Lung microvascular endothelial cell (primary cell): ENCODE results near the gene INSC. TPM values are rescaled to one million over a fixed set of nuclear protein-coding genes. Genes with fewer than 3 reads are reported as not detected.
A peak's percentile ranks its signal among the peaks of the same experiment; 100 is the strongest.

Source experiments
- DNase-seq, 2 donors: peaks; one replicate each; pipeline versions ENCODE4 v3.0.0 to v3.0.0-alpha.2; 2010; ENCODE audit warnings: low read depth in 2 of 2
- total RNA-seq: library from RNA; depleted of rRNA; stranded (reverse); fragments of >200 nt; gene quantifications from 2 replicates; pipeline ENCODE4 v1.2.1, GENCODE V29; 2014

Gene INSC
- total RNA-seq, 1 donor from 2014 or later: not detected

DNA sequence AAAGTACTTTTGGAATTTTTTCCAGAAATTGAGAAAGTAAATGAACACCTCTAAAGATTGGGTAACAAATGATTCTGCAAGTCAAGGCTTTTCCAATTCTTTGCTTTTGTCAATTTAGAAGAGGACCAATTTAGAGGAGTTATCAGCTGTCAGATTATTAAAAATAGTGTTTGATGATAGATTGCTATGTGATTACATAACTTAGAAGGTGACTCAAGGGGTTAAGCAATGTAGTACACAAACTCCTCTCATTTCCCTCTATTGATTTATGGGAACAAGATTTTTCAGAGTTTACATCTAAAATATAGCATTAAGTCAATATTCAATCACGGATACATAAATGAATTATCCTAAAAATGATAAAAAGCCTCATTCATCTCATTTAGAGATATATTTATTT lies 70.3 kb downstream of the INSC start:
- DNase-seq: no peak

DNA sequence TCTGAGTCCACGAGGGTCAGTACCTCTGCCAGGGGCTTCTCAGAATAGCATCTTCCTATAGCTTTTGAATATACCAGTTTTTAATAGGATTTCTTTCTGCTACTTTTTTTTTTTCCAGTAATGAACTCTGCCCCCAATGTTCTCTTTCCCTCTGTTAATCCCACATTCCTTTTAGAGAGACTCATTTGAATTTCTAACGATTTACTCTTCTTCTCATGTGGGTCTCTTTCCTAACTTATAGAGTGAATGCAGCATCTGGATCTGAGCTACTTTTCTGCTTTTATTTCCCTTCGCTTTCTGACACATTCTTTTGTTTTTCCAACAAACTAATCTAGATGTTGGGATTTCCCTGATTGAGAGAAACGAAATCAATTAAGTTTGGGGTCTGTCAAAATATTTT lies 71.4 kb downstream of the INSC start:
- DNase-seq: no peak

DNA sequence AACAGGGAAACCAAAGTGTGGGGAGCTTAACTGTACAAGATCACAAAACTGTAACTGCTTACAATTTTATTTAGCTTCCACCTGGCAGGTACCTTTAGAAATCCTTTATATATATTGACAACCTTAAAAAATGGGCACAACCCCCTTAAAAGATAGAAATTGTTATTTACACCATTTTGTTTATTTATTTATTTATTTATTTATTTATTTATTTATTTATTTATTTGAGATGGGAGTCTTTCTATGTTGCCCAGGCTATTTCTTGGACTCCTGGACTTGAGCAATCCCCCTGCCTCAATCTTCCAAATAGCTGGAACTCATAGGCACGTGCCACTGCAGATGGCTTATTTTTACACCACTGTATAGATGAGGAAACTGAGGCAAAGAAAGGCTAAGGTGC lies 74.5 kb downstream of the INSC start:
- DNase-seq: no peak

DNA sequence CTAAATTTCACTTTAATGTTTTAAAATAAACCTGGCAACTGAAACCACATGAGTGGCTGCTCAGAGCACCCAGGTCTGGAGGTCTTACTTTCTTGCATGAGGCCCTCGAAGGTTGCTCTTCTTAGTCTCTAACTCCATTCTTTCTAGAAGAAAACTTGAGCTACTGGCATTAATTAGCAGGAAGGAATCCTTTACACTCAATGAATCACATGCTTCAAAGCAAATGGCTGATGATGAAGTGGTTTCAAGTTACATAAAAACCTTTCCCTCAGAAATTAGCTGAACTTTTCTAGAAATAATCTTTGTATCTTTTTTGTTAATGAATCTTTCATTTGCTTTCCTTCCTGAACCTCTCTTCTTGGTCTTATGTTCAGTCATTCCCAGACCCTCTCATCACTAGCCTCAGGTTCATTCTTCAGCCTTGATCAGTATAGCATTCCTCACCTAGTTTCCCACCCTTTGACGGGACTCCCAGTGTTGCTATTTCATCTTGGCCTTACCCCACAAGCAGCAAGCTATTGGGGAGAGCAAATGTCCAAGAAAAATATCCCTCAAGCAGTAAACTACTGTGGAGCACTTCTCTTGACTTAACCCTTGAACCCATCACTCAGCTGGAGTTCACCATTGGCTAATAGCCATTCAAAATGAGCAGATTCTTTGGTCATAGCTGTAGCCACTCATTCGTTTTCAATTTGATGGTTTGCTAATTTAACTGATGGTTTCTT lies 75.1 kb downstream of the INSC start:
- no peak for DNase-seq

DNA sequence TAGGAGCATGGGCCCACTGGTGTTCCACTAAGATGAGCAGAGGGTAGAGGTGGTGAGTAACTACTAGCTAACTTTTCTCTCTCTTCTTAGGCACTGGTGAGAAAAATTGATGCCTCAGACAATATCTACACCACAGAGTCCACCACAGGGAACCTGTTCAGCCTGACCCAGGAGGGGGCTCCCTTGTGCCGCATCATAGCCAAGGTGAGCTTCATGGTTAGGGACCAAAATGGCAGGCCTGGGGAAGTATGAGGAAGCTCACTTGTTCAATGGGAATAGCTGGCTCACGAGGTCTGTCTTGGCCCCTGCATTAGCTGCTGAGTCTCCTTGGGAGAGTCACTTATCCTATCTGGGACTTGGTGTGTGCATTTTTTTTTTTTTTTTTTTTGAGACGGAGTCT lies 75.9 kb downstream of the INSC start:
- no peak for DNase-seq

DNA sequence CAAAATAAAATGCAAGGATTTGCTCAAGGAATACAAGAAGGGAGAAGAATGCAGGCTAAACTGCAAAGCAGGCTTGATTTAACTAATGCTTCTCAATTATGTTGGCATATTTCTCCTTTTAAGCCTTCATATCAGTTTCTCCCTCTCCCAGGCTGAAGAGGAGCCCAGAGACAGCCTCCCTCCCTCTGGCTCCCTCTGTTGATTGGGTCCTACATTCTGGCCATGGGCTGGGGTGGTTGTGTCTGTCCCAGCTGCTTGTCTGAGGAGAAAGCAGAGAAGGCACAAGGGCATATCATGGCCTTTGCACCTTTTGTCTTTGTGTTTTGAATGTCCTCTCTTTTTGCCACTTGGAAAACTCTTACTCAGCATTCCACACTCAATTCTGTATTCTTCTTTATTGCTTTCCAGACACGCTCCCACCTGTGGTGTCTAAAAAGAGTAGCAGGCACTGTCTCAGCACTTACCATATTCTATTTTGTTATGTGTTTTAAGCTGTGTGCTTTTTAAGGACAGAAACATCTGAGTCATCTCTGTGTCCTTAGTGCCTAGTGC lies 77.4 kb downstream of the INSC start:
- no peak for DNase-seq

DNA sequence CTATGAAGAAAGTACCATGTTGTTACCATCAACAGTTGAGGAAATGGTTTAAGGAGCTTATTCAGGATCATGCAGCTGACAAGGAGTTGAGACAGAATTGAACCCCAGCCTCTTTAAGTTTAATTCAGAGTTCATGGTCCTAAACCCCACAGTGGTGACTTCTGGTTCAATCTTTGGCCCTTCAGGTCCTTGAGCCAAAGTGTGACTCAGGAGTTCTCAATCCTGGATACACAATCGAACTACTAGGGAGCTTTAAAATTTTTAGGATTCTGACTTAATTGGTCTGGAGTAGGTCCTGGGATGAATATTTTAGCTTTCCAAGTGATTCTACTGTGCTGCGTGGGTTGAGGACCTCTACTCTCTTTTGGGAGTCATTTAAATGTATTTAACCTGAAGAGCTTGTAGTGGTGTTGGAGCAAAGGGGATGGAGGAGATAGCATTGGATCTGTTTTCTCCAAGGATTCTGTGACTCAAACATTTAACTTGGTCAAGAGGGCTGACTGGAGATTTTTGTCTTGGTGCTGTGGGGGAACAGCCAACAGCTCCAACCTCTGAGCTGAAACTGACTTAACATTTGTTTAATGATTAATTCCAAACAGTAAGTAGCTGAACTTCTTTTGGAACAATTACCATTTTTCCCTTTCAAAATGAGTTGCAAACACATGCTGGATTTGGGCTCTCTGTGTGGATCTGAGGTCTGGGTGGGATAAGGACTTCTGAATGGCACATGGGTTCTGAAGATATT lies 80.1 kb downstream of the INSC start:
- DNase-seq: no peak

DNA sequence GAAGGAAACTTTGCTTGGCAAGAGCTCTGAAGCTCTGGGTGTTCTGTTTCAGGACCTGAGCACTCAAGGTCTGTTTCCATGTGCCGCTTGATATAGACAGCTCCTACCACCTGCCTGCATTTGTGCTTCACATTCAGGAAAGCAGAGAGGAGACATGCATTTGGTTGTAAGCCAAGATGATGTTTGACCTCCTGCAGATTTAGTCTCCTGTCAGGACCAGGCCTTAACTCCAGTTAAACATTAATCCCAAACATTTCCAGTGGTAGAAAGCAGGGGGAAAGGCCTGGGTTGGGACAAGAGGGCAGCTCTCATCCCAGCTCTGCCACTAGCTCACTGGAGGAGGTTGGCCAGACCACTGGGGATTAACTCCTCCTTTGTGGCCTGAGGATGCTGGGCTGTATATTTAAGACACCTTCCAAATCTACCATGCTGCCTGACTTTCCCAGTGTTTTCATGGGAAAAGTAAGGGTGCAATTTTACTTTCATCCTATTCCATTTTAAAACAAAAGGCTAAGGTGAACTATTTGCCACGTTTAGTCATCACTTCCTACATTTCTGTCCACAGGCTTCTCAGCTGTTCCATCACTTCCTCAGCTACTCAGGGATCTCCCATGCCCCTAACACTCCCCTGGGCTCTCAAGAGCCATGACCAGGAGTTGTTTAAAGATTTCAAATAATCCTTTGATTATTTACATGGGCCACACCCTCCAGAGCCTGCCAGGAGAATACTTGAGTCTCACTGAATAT lies 80.9 kb downstream of the INSC start:
- DNase-seq: peak in 1 of 2 donors; percentile 80

DNA sequence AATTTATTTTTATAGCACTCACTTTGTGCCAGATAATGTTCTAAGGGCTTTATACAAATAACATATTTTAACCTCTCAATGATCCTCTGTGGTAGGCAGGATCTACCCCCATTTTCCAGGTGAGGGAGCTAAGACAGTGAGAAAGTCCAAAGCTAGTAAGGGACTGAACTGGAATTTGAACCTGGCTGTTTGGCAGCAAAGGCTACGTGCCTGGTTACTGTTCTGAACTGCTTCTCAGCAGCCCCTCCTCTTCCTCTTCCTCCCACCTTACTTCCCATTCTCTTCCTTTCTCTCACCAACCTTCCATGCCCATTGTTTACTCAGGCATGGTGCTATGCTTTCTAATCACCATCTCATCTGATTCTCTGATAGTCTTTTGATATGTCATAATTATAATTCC lies 82.0 kb downstream of the INSC start:
- no peak for DNase-seq

DNA sequence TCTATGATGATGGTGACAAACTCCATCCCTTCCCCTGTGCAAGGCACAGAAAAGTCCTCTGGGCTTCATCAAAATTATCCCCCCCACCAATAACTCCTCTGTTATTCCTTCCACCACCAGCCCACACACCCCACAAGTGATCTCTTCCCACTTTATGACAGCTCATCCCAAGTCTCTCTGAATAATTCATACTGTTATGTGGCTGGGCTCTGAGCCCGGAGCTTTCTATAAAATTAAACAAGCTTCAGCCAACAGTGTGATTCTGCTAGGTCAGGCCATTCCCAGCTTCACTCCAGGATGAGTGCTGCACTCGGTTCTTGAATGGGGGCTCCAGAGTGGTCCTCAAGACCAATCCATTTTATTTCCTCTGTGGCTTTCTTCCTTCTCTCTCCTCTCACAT lies 83.0 kb downstream of the INSC start:
- no peak for DNase-seq

DNA sequence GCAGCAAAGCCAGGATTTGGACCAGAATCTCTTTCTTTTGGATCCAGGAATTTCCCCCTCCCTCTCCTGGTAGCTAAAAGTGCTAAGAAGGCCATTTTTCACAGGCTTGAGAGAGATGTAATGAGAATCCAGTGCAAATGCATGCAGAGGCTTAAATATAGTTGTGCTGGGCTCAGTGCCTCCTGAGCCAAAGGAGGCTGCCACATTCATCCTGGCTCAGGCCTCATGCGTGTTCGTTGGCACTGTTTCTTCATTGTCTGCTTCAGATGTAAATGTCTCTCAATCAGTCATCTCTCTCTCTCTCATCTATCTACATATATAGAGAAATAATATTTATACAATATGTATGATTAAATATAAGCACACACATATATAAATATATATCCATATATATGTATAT lies 83.6 kb downstream of the INSC start:
- no peak for DNase-seq

DNA sequence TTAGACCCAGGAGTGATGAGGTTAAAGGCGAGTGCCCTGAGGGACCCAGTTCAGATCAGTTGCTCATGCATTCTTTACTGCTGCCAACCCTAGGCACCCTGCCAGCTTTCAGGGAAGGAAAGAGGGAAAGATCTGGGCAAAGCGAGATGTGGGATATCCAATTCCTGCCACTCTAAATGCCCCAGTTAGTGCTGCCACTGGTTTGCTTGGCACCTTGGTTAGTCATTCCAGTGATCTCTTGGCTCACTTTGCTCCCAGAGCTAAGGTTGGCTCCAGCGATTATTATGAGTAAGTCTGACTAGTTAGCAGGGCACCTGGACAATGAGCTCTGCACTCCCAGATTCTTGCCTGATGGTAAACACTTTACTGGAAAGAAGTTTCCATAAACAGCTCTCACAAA lies 85.0 kb downstream of the INSC start:
- DNase-seq: peak in 1 of 2 donors; percentile 57

DNA sequence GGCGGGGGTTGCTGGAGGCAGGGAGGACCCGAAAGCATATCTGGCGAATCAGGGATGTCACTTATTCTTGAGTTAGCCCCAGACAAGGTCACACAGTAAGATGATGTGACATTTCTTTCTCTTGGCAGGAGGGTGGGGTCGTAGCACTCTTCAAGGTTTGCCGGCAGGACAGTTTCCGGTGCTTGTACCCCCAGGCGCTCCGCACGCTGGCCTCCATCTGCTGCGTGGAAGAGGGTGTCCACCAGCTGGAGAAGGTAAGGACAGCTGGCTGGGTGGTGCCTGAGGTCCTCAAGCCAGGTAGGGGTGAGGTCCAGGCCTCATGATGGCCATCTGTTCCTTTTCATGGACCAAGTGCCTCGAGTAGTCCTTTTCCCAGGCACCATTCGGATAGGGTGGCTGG lies 86.0 kb downstream of the INSC start:
- no peak for DNase-seq

DNA sequence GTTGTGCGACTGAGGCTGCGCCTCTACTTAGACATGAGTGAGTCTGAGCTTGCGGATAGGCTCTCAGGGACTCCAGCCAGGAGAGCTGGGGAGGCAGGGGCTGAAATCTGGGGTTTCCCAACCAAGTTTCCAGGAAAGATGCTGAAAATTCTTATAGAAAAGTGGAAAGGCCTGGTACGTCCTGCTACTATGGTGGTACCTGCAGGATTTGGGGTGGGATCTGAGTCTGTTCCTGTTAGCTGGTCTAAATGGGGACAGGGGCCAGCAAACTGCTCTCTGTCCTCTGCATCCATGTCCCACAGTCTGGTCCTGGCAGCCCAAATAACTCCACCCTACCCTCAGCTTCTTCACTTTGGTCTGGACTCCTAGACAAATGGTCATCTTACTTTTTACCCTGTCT lies 86.9 kb downstream of the INSC start:
- DNase-seq: no peak

DNA sequence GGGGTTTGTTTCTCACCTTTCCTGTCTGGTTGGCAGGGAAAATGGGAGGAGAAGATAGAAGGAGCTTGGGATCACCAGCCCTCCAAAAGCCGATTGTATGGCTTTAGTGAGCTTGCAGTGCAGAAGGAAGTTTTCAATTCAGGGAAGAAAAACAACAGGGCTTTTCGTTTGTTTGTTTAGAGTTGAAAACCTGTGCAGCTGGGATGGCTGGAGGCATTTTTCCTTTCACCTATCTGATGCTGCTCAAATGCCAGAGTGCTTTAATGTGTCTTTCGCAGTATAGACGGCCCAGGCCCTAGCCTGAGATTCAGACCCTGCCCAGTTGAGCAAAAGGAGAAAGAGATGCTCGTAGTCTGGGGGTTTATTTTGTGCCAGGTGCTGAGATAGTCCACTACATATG lies 87.9 kb downstream of the INSC start:
- DNase-seq: no peak

DNA sequence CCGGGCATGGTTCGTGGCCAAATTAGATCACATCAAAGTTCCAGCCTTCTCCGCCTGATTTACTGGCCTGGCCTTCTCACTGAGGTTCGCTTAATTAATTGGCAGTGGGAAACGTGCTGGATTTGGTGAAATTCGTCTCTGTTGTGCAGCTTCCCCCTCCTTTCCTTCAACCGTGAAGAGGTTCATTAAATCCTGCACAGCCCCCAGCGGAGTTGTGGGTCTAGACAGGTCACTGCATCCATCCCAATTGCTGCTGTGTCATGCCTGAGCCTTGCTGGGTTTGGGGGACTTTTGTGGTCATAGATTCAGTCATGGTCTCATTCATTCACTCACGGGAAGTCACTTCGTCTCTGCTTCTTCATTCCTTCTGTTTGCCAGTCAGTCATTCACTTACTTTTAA lies 90.0 kb downstream of the INSC start:
- DNase-seq: no peak

DNA sequence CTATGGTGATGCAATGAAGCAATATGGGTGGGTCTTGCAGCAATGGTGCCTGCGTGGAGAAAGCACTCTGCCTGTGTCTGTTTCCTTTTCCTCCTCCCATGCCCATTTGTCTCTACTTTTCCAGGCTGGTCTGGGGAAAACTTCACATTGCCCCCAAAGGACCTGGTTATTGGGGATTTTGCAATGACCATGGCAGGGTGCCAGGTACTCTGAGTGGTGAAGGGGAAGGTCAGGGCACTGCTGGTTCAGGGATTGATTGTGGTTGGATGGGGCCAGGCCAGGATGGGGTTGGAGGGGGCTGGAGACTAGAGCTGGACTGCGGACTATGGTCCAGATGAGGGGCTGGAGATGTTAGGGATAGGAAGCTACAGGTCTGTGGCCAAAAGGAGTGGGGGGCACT lies 92.1 kb downstream of the INSC start:
- no peak for DNase-seq

DNA sequence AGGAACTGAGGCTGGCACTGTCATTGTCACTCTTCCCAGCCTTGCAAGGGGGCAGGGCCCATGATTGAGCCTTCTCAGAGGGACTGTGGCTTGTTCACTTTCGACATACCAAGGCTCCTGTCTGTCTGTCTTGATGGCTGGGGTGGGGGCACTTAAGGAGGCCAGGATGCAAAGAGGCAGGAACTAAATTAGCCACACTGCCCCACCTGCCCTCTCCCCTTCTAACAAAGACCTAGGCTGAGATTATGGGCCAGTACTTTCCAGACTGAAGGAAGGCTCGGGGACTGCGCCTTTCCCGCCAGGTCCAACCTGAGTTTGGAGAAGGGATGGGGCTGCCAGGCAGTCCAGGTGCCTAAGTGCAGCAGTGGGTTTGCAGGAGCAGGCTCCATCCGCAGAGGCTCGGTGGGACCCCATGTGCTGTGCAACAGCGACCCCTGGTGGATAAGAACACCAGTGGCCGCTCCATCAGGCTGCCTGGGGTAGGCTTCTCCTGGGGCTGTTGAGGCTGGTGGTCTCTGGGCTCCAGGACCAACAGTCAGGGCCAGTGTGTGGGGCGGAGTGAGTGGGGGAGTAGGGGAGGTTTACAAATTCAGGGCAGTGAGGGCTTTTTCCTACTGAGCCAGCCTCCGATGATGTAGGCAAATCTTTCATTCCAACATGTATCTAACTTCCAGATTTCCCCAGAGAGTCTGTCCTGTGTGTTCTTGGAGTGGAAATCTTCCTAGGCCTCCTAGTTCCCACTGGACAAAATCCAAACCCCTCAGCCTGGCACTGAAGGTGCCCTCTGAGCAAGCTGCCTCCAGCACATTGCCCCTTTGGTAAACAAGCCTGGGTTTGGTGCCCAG lies 93.9 kb downstream of the INSC start:
- DNase-seq: peak; percentile 71 to 73

DNA sequence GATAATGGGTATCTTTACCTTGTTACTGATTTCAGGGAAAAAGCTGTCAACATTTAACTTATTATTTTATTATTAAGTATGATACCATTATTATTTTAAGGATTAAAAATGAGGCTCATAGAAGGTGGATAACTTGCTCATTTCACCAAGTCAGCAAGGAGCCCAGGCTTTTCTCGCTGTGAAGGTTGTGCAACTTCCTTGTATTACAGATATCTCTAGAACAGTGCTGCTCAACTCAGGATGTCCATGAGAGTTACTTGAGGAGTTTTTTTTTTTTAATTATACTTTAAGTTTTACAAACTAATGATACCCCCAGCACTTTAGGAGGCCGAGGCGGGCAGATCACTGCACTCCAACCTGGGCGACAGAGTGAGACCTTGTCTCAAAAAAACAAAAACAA lies 98.2 kb downstream of the INSC start:
- no peak for DNase-seq

DNA sequence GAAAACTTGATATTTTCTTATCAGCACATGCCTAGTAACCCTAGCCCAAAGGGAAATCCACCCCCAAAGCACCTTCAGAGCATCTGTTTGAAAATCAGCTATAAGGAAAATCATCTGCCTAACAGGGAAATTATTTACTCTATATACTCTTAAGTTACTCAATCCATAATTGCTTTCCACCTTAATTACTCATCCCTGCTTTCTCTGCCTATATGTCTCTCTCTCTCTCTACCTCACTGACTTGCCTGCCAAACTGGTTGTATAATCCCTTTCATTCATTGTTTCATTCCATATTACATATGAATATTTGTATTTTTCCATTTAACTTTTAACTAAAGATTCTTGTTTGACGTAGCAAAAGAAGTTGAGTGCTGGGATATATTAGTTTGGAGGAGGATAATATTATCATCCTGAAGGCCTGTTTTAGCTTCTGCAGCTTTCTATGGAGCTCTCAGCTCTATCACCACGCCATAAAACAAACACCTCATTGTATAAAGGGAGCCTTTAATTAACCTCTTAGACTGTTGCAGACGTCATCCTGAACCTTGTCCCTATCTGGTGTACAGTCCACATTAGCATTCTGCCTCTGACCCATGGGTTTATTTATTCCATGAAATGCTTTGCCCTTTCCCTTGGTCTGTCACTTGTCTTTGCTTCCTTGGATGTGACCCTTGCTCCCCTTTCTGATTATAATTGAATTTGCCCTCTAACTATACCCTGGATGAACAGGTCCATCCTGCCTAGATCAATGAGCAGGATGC lies 98.9 kb downstream of the INSC start:
- DNase-seq: no peak

DNA sequence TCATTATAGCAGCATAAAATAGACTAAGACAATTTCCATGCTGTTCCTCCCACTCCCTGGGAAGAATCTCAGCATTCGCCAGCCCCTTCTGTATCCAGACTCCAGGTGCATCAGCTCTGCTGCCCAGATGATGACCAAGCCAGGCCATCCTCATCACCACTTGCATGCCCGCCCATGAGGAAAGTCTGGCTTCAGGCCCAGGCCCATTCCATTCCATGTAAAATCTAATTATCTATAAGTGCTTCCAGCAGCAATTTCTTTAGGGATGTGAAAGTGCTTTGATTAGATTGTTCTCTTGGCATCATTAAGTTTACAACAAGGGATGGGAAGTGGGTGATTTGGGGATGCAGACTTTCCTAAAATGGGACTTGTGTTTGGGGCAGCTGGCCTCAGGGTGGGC lies 100.3 kb downstream of the INSC start:
- no peak for DNase-seq
